SHP77 treated with DMSO at 0.1 percent for 48 hours (cell line): ENCODE results near the gene METTL5.
"Not testable (repeated sequence)": the region's sequence is repeated elsewhere in the genome, so short reads cannot be mapped to it uniquely, and the experiment has no call there.

Experiments used
- DNase-seq: peaks from one replicate; lab custom pipeline; 2025; lab: John Stamatoyannopoulos, UW

METTL5 gene

DNA sequence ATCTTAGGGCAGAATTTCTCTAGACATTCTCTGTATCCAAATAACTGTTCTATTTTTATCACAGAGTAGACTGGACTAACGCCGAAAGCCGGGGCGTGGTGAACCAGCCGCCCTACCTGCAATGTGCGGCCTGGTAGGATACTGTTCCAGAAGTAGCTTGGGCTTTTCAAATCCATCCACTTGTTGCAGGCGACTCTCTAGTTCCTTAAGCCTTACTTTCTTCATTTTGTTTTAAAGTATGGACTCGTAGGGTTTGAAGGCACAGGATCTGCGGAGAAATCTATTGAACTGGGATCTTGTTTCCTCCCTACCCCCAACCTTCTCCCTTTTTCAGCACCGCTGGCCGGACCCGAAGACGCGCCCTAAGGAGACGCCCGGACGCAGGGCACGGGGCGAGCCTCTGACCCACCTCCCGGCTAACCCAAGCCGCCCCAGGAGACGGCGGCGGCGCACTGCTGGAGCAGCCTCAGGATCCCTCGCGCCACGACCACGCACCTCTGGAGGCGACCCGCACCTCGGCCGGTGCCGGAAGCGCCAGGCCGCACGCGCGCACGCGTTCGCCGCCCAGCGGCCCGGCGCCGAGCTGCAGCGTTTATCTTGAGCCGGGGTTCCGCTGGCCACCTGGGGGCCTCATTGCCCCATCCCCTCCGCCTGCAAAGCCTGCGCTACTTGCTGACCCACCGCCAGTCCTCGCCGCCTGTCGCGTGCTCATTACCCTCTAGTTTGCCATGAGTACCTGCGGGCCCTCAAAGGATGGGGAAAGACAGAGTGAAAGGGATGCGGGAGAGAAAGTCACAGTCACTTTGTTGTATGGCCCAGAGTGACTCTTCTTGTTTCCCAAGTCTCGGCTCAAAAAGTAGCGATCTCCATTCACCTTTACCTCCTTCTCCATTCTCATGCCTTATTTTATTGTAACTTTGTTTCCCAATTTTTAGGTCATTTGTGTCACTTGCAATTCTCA, at the start of gene METTL5:
TSS of gene METTL5 (minus strand) at position 533 of the 961 bp plus-strand sequence. CDS start at position 225, 308 bp downstream.
- peak; percentile 42 for DNase-seq

DNA sequence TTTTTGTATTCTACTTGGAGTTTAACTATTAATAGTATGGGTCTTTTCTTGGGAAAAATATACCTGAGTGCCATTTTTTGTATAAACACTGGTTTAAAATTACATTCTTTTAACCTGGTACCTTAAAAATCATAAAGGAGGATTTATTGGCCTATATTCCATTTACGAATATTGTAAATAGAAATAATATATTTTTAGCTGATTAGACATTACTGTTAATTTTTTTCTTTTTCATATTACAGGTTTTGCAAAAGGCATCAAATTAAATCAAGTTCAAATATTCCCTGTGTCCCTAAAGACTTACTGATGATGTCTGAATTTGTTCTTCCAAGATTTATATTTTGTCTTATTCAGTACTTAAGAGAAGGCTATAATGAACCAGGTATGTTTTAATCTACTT, 47.3 kb upstream of the METTL5 start:
- no peak for DNase-seq

DNA sequence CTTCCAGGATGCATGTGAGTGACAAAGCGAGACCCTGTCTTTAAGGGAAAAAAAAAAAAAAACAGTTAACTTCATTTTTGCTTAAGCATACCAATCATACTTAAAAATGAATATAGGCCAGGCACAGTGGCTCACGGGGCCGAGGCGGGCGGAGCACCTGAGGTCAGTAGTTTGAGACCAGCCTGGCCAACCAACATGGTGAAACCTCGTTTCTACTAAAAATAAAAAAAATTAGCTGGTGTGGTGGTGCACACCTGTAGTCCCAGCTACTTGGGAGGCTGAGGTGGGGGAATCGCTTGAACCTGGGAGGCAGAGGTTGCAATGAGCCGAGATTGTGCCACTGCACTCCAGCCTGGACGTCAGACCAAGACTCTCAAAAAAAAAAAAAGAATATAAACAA, 46.7 kb upstream of the METTL5 start:
- not testable (repeated sequence) for DNase-seq

DNA sequence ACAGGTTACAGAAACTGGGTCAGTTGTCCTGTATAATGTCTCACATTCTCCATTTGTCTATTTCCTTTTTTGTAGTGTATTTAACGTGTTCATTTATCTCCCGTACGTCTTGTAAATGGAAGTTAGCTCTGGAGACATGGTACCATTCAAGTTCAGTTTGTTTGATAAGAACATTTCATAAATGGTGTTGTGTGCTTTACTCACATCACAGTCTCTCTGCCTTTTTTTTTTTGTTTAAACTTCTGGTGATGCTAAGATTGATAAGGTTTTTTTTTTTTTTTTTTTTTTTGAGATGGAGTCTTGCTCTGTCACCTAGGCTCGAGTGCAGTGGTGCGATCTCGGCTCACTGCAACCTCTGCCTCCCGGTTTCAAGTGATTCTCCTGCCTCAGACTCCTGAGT, 44.2 kb upstream of the METTL5 start:
- DNase-seq: no peak

- no peak for DNase-seq
Measured at GRCh38 chr2:169867579-169867978, 42.9 kb upstream of the METTL5 start.

GRCh38 chr2:169866230-169866629, 41.5 kb upstream of the METTL5 start:
- DNase-seq: not testable (repeated sequence)

DNA sequence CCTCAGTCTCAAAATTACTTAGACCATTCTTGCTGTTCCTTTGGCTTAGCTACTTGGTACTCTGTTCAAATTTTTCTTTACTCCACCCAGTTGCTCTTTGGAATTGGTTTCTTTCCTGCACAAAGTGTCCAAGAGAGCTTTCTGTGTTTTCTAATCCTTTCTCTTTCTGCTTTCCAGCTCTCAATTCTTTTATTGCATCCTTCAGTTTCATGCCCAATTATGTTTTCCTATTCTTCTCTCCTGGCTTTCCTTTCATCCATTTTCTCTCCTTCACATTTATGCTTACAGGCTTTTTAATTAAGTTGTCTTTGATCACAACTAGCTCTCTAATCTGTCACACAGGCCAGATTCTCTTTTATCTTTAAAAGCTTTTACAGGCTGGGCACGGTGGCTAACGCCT, 40.8 kb upstream of the METTL5 start:
- no peak for DNase-seq

- DNase-seq: no peak
Measured at GRCh38 chr2:169862816-169863215, 38.1 kb upstream of the METTL5 start.

- DNase-seq: no peak
Measured at GRCh38 chr2:169860149-169860548, 35.4 kb upstream of the METTL5 start.

DNA sequence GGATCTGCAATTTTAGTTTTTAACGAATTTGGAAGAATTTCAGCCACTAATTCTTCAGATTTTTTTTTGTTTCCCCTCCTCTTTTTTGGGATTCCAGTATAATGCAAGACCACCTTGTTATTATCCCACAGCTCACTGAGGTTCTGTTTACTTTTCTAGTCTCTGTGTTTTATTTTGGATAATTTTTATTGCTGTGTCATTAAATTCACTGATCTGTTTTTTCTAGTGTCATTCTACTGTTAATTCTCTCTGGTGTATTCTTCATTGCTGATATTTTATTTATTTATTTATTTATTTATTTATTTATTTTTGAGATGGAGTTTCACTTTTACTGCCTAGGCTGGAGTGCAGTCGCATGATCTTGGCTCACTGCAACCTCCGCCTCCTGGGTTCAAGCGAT, 34.7 kb upstream of the METTL5 start:
- DNase-seq: no peak

- not testable (repeated sequence) for DNase-seq
Measured at GRCh38 chr2:169855281-169856258, 30.9 kb upstream of the METTL5 start.

DNA sequence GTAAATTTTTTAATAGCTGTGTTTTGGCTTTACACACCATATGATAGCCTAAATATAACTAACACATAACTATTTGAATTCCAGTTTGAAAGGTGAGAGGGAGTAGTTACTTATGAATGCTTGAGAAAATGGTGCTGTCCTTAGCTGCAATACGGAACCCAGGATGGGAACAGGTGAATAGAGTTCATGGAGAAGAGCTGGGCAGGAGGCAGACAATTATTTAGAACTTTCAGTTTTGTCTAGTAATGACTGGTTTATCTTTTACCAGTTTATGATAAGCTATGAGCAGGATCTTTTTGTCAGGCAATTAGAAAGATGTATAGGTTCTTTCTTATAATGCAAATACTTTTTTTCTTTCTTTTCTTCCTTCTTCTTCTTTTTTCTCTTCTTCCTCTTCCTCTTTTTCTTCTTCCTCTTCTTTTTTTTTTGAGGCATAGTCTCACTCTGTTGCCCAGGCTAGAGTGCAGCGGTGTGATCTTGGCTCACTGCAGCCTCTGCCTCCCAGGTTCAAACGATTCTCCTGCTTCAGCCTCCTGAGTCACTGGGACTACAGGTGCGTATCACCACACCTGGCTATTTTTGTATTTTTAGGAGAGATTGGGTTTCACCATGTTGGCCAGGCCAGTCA, 28.4 kb upstream of the METTL5 start:
- no peak for DNase-seq

- DNase-seq: peak; percentile 11
Measured at GRCh38 chr2:169849710-169850109, 25.0 kb upstream of the METTL5 start.

DNA sequence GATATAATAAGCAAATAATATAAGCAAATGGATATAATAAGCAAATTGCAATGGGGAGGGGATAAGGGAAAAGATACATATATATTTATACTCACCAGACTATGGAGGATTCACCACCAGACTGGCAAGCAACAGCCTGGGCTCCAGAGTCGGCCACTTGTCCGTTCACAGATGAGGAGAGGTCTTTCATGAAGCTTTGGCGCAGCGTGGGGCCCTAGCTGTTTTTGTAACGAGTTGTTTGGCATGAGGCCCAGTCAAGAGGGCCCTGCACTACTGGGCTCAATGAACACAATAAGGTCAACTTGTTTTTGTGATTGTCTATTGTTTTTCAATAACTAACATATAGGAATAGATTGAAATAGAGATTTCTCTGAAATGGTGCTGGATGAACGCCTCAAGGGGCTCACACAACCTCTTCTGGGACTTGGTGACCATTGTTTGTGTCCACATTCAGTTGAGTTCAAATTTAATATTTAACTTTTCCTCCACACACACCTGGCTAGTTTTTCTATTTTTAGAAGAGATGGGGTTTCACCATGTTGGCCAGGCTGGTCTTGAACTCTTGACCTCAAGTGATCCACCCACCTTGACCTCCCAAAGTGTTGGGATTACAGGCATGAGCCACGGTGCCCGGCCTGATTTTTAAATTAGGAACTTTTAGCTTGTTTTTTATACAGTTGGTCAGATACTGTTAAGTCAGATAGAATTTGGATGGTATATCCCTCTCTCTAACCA, 24.4 kb upstream of the METTL5 start:
- peak; percentile 36 for DNase-seq

DNA sequence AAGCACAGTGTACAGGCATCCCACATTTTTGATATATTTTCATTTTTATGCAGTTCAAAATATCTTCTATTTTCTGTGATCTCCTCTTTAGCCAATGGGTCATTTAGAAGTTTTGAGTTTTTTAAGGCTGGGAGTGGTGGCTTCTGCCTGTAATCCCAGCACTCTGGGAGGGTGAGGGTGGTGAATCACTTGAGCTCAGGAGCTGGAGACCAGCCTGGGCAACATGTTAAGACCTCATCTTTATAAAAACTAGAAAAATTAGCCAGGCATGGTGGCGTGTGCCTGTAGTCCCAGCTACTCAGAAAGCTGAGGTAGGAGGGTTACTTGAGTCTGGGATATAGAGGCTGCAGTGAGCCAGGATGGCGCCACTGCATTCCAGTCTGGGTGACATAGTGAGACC, 20.3 kb upstream of the METTL5 start:
- no peak for DNase-seq

GRCh38 chr2:169841625-169842024, 16.9 kb upstream of the METTL5 start:
- not testable (repeated sequence) for DNase-seq

- no peak for DNase-seq
Measured at GRCh38 chr2:169840747-169841142, 16.0 kb upstream of the METTL5 start.

GRCh38 chr2:169839954-169840746, 15.4 kb upstream of the METTL5 start:
- DNase-seq: no peak

- DNase-seq: no peak
Measured at GRCh38 chr2:169838743-169839489, 14.2 kb upstream of the METTL5 start.

- DNase-seq: no peak
Measured at GRCh38 chr2:169834401-169834800, 9.7 kb upstream of the METTL5 start.
